Measurements from ENCODE around the gene GNAI2. TPM values are rescaled to one million over a fixed set of nuclear protein-coding genes. Genes with fewer than 3 reads are reported as not detected.
"Not testable (repeated sequence)": the region's sequence is repeated elsewhere in the genome, so short reads cannot be mapped to it uniquely, and the experiment has no call there.

The GNAI2 gene
- total RNA-seq, 1 donor from 2014 or later = 372 TPM

GRCh38 chr3:50222169-50222528 lies 13.9 kb upstream of the GNAI2 start:
- Histone ChIP-seq H3K27ac (no peak overlapping the region), H3K36me3 (no peaks in the 10 kb centered on the region), H3K4me1 (peaks cover 14% of the 10 kb centered on the region), H3K9me3 (no peaks in the 10 kb centered on the region), H3K4me3 (no peak overlapping the region), H3K27me3 (ENCODE audit: low read depth) (no peaks in the 10 kb centered on the region)
- ATAC-seq (no peak), DNase-seq (no peak)
- intact Hi-C loops (cut with DNase I) = no loop called here
- TF ChIP-seq CTCF (IDR thresholded peaks at IDR 0.05) = no peak

- intact Hi-C loops (cut with DNase I) = no loop called here
- H3K4me1 ChIP-seq = peaks cover 26% of the 10 kb centered on the region
- no peak for TF ChIP-seq CTCF (IDR thresholded peaks at IDR 0.05)
- H3K36me3 ChIP-seq = no peaks in the 10 kb centered on the region
- no peaks in the 10 kb centered on the region for H3K27me3 ChIP-seq (ENCODE audit: low read depth)
- no peaks in the 10 kb centered on the region for H3K9me3 ChIP-seq
- no peak overlapping the region for H3K4me3 ChIP-seq
- ATAC-seq (no peak), DNase-seq (no peak)
- no peak overlapping the region for H3K27ac ChIP-seq
Measured at GRCh38 chr3:50224639-50225038, 11.4 kb upstream of the GNAI2 start.

GRCh38 chr3:50226888-50227389 lies 9.1 kb upstream of the GNAI2 start:
- no peaks in the 10 kb centered on the region for H3K36me3 ChIP-seq
- ATAC-seq = peak; percentile 17 to 42
- H3K9me3 ChIP-seq = no peaks in the 10 kb centered on the region
- no peaks in the 10 kb centered on the region for H3K27me3 ChIP-seq (ENCODE audit: low read depth)
- H3K27ac ChIP-seq = peak overlapping the region; percentile 83
- H3K4me3 ChIP-seq = peak overlapping the region; percentile 68
- intact Hi-C loops (cut with DNase I) = no loop called here
- DNase-seq = no peak
- H3K4me1 ChIP-seq = peaks cover 26% of the 10 kb centered on the region
- no peak for TF ChIP-seq CTCF (IDR thresholded peaks at IDR 0.05)

GRCh38 chr3:50227390-50228183 lies 8.4 kb upstream of the GNAI2 start:
- H3K27ac ChIP-seq = peak overlapping the region; percentile 83
- H3K9me3 ChIP-seq = no peaks in the 10 kb centered on the region
- TF ChIP-seq CTCF (IDR thresholded peaks at IDR 0.05) = peak; percentile 95
- ATAC-seq (peak; percentile 96), DNase-seq (peak; percentile 97)
- peak overlapping the region; percentile 68 for H3K4me3 ChIP-seq
- H3K27me3 ChIP-seq (ENCODE audit: low read depth) = no peaks in the 10 kb centered on the region
- no peaks in the 10 kb centered on the region for H3K36me3 ChIP-seq
- peaks cover 26% of the 10 kb centered on the region for H3K4me1 ChIP-seq
- intact Hi-C loops (cut with DNase I) = no loop called here

GRCh38 chr3:50228184-50228763 lies 7.7 kb upstream of the GNAI2 start:
- H3K27ac ChIP-seq = peak overlapping the region; percentile 83
- H3K36me3 ChIP-seq; ATAC-seq; intact Hi-C loops (cut with DNase I); H3K27me3 ChIP-seq (ENCODE audit: low read depth); DNase-seq; H3K9me3 ChIP-seq: not testable (repeated sequence)
- H3K4me1 ChIP-seq = peaks cover 26% of the 10 kb centered on the region
- H3K4me3 ChIP-seq = peak overlapping the region; percentile 68

GRCh38 chr3:50229490-50229889 lies 6.5 kb upstream of the GNAI2 start:
- no peaks in the 10 kb centered on the region for H3K36me3 ChIP-seq
- H3K4me1 ChIP-seq = peaks cover 33% of the 10 kb centered on the region
- no peak overlapping the region for H3K4me3 ChIP-seq
- ATAC-seq (no peak), DNase-seq (no peak)
- no peaks in the 10 kb centered on the region for H3K9me3 ChIP-seq
- H3K27me3 ChIP-seq (ENCODE audit: low read depth) = no peaks in the 10 kb centered on the region
- intact Hi-C loops (cut with DNase I) = no loop called here
- TF ChIP-seq CTCF (IDR thresholded peaks at IDR 0.05) = no peak
- H3K27ac ChIP-seq = peak overlapping the region; percentile 58

Measured in lower lobe of right lung (tissue), 2 donors.